GM12878 (cell line): Measurements from ENCODE around the gene LMF2. TPM values are rescaled to one million over a fixed set of nuclear protein-coding genes. Genes with fewer than 3 reads are reported as not detected.

Experiments used
- ATAC-seq: fragments of 200-7000 bp; cut with Tn5 transposase; 3 replicates; pipeline ENCODE4 v1.9.1; 2020; ENCODE audit warnings: mild to moderate bottlenecking, moderate library complexity
- BruUV-seq: library from RNA; stranded (reverse); fragments of 400-500 nt; replicated peaks from 2 replicates; lab custom pipeline; 2021; lab: Mats Ljungman, UMichigan
- CTCF ChIA-PET: fragments of 300-600 bp; sonication (Branson Sonifier 250); formaldehyde crosslinking; extraction: SDS; loops from one replicate; lab custom pipeline; 2021; ENCODE audit warnings: inconsistent platforms; lab: Yijun Ruan, JAX
- POLR2A ChIA-PET: fragments of 350-600 bp; formaldehyde crosslinking; extraction: SDS; loops from one replicate; lab custom pipeline; 2021; ENCODE audit warnings: inconsistent platforms; lab: Charles Lee
- RAD21 ChIA-PET: fragments of 300-600 bp; sonication (Branson Sonifier 250); formaldehyde crosslinking; loops from one replicate; lab custom pipeline; 2023; ENCODE audit warnings: antibody characterized with exemption; ENCODE audit not compliant: unreplicated experiment; lab: Charles Lee
- SMC1A ChIA-PET: fragments of 300-600 bp; sonication (Branson Sonifier 250); formaldehyde crosslinking; loops from one replicate; lab custom pipeline; 2023; ENCODE audit not compliant: unreplicated experiment, uncharacterized antibody; lab: Charles Lee
- DNase-seq: peaks from one replicate; pipeline ENCODE4 v3.0.0-alpha.2; 2011; ENCODE audit warnings: low read depth, low spot score
- FAIRE-seq: peaks from 3 replicates; lab custom pipeline; 2011; peaks lifted over from hg19 to GRCh38; lab: Jason Lieb, UNC
- H2AFZ ChIP-seq: 2 replicates; pipeline ENCODE4 v1.6.0; 2011; ENCODE audit warnings: low read depth, low read length, control low read depth; ENCODE audit not compliant: control insufficient read depth
- H3K27ac ChIP-seq: 2 replicates; pipeline ENCODE4 v1.5.1; 2011; ENCODE audit warnings: control low read depth; ENCODE audit not compliant: control insufficient read depth, insufficient read depth
- H3K27me3 ChIP-seq, 2 experiments: replicated peaks in 1 of 2; 2 replicates each; pipeline versions ENCODE4 v1.6.0 to v1.6.1; 2011; ENCODE audit warnings: low read length in 1 of 2; ENCODE audit not compliant: control insufficient read depth in 2 of 2, insufficient read depth in 2 of 2
- H3K36me3 ChIP-seq, 2 experiments: 2 replicates each; pipeline ENCODE4 v1.5.1; 2011; ENCODE audit warnings: low read length in 1 of 2; ENCODE audit not compliant: control insufficient read depth in 2 of 2, insufficient read depth in 2 of 2
- H3K4me1 ChIP-seq: 2 replicates; pipeline ENCODE4 v1.6.1; 2011; ENCODE audit warnings: mild to moderate bottlenecking, low read length, moderate library complexity, mixed read lengths; ENCODE audit not compliant: control insufficient read depth, insufficient read depth
- H3K4me2 ChIP-seq: 2 replicates; pipeline ENCODE4 v1.6.0; 2011; ENCODE audit warnings: control low read depth; ENCODE audit not compliant: control insufficient read depth, insufficient read depth
- H3K4me3 ChIP-seq: fragments of 200-600 bp; sonication (generic); 2 replicates; pipeline ENCODE4 v1.5.1; 2016
- H3K79me2 ChIP-seq: 2 replicates; pipeline ENCODE4 v1.6.0; 2011; ENCODE audit warnings: low read length; ENCODE audit not compliant: control insufficient read depth, insufficient read depth
- H3K9ac ChIP-seq: 2 replicates; pipeline ENCODE4 v1.8.0; 2011; ENCODE audit warnings: low read length, control low read depth, mixed read lengths; ENCODE audit not compliant: control insufficient read depth, insufficient read depth
- H3K9me3 ChIP-seq: replicated peaks from 3 replicates; pipeline ENCODE4 v1.5.1; 2011; ENCODE audit warnings: mild to moderate bottlenecking, low read length; ENCODE audit not compliant: control insufficient read depth, insufficient read depth
- H4K20me1 ChIP-seq: 2 replicates; pipeline ENCODE4 v1.6.0; 2011; ENCODE audit not compliant: control insufficient read depth, insufficient read depth
- BMI1 ChIP-seq: fragments of 450-650 bp; IDR thresholded peaks from 2 replicates; pipeline ENCODE4 v1.6.1; 2016; ENCODE audit warnings: mild to moderate bottlenecking, moderate library complexity, borderline replicate concordance
- BRCA1 ChIP-seq: IDR thresholded peaks from 2 replicates; pipeline ENCODE4 v1.6.1; 2011; ENCODE audit warnings: low read depth, low read length, improper control_type of control experiment
- CHD4 ChIP-seq: fragments of 200-600 bp; sonication (generic); IDR thresholded peaks from 2 replicates; pipeline ENCODE4 v1.6.1; 2016; ENCODE audit warnings: mild to moderate bottlenecking
- GATAD2B ChIP-seq: fragments of 450-650 bp; conservative IDR thresholded peaks from 2 replicates; pipeline ENCODE4 v1.6.1; 2017; ENCODE audit warnings: low read depth, mild to moderate bottlenecking, moderate library complexity
- HDGF ChIP-seq: fragments of 450-650 bp; IDR thresholded peaks from 2 replicates; pipeline ENCODE4 v1.6.1; 2016; ENCODE audit warnings: antibody characterized with exemption
- IKZF1 ChIP-seq: fragments of 450-650 bp; conservative IDR thresholded peaks from 2 replicates; pipeline ENCODE4 v1.6.1; 2017; ENCODE audit warnings: antibody characterized with exemption, mild to moderate bottlenecking
- KDM1A ChIP-seq: fragments of 200-600 bp; sonication (generic); IDR thresholded peaks from 2 replicates; pipeline ENCODE4 v1.6.1; 2016; ENCODE audit warnings: borderline replicate concordance
- MYC ChIP-seq: IDR thresholded peaks from 2 replicates; pipeline ENCODE4 v1.6.1; 2011; ENCODE audit warnings: mild to moderate bottlenecking, low read length, moderate library complexity, inconsistent platforms; ENCODE audit not compliant: insufficient read depth, insufficient replicate concordance, insufficient read length, severe bottlenecking
- NFXL1 ChIP-seq: fragments of 450-650 bp; IDR thresholded peaks from 2 replicates; pipeline ENCODE4 v1.6.1; 2017; ENCODE audit warnings: antibody characterized with exemption, mild to moderate bottlenecking, borderline replicate concordance
- POLR2A ChIP-seq: IDR thresholded peaks from 2 replicates; pipeline ENCODE4 v1.6.1; 2011; ENCODE audit warnings: low read depth, mild to moderate bottlenecking, low read length
- RBBP5 ChIP-seq: fragments of 200-600 bp; sonication (generic); conservative IDR thresholded peaks from 2 replicates; pipeline ENCODE4 v1.6.1; 2016
- WGBS: methylation state at CpG from one replicate; pipeline ENCODE4 v1.1.6; 2016; ENCODE audit warnings: low lambda C conversion rate; ENCODE audit not compliant: insufficient replicate concordance, insufficient coverage; ENCODE audit errors: missing lambda C conversion rate; 5-methylcytosine and 5-hydroxymethylcytosine counted together
- in situ Hi-C: fragments of 300-500 bp; cut with MboI; formaldehyde crosslinking; loops from 9 replicates; pipeline ENCODE4 v1.14.3; 2018; ENCODE audit warnings: mixed read lengths
- intact Hi-C: fragments of 100-400 bp; cut with micrococcal nuclease; formaldehyde crosslinking; loops from one replicate; pipeline ENCODE4 v1.14.2; 2022; ENCODE audit not compliant: unreplicated experiment
- polyA plus RNA-seq, 11 experiments: library from polyadenylated mRNA; depleted of rRNA in 4 of 11; unstranded in 6 of 11; stranded (reverse) in 5 of 11; fragments of >200 nt; fragmentation: Nextera tagmentation in 4 of 11; fragmentation: Illumina TruSeq in 1 of 11; extraction: Ambion mirVana in 4 of 11; extraction: Trizol in 1 of 11; gene quantifications; 1 replicate in 1 of 11; 2 replicates in 10 of 11; pipeline versions ENCODE4 v1.2.1 to v1.2.3, GENCODE V29; 2011 to 2016; ENCODE audit warnings: inconsistent platforms in 2 of 11, missing spikeins in 2 of 11, low read depth in 1 of 11
- total RNA-seq, 4 experiments: library from RNA; depleted of rRNA in 3 of 4; stranded (reverse); fragments of >200 nt in 3 of 4; fragmentation: Illumina TruSeq in 1 of 4; extraction: Trizol in 1 of 4; gene quantifications; 2 replicates each; pipeline versions ENCODE4 v1.2.1 to v1.2.3, GENCODE V29; 2013 to 2021
- TF ChIP-seq, protein P1 (sequence below), 3 experiments: IDR thresholded peaks in 2 of 3; conservative IDR thresholded peaks in 1 of 3; 2 replicates each; pipeline ENCODE4 v1.5.1; 2011; ENCODE audit warnings: low read depth in 3 of 3, low read length in 3 of 3, mild to moderate bottlenecking in 3 of 3, control low read depth in 2 of 3, moderate library complexity in 2 of 3, inconsistent platforms in 1 of 3, mixed read lengths in 1 of 3; ENCODE audit not compliant: control insufficient read depth in 2 of 3, insufficient read depth in 1 of 3; ENCODE audit errors: extremely low read depth in 1 of 3
- TF ChIP-seq, protein P2 (sequence below): fragments of 450-650 bp; formaldehyde crosslinking; IDR thresholded peaks from 2 replicates; pipeline ENCODE4 v1.4.0; 2022; ENCODE audit warnings: mild to moderate bottlenecking, moderate library complexity
- TF ChIP-seq, protein P3 (sequence below): IDR thresholded peaks from 2 replicates; pipeline ENCODE4 v1.6.1; 2011; ENCODE audit warnings: mild to moderate bottlenecking, low read depth, low read length, moderate library complexity; ENCODE audit not compliant: insufficient replicate concordance

LMF2 gene
- total and polyA plus RNA-seq, 10 of the 15 experiments (the other 5 are each of a cell fraction or from before 2014, with no cell fraction given), result 0.08 to 57.5 (median 21.2) TPM

DNA sequence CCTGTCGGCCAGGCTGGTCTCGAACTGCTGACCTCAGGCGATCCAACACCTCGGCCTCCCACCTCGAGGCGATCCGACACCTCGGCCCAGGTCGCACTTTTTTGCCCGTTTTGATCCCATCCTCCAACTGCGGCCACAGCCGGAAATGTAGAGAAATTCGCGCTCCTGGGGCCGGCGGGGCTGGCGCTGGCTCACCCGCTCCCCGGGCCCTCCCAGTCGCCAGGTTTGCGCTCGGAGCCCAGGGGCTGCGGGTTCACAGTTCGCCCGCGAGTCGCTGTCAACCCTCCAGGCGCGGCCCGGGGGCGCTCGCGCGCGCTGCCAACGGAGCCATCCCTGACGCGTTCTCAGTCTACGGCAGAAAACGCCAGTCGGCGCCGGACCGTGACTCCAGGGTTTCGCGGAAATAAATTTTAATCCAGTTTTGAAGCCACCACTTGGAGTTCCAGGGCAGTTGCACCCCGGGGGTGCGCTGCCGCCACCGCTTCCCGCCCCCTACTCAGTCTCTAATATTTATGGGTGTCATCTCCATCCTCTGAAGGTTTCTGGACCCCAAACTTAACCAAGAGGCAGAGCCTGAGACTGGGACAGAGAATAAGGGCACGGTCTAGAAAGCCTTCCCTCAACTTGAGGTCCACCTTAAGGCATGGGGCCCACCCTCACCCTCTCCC, 36.7 kb upstream of the LMF2 start (continued):
- TF ChIP-seq CHD4 (no peak), RBBP5 (no peak)

DNA sequence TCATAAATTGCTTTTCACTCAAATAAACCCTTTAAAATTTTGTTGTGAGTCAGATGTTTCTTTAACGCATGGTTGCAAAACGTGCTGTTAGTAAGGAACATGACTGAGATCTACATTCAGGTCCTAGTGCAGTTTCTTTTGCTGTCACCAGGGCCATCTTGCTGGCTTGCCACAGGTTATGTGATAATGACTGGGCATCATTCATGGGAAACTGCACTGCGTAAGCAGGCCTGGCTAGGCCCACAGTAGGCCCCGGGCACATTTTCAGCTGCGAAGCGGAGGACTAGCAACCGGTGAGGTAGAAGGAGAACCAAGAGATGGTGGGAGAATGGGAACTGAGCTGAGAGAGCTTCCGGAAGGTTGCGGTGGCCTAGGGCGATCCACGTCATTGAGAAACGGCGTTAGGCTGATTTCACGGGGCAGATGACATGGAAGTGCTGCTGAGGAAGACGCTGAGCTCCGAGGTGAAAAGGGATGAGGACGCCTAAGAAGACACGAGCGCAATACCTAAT, 35.0 kb upstream of the LMF2 start:
- DNase-seq, result peak; percentile 93
- TF ChIP-seq, protein P1, sequence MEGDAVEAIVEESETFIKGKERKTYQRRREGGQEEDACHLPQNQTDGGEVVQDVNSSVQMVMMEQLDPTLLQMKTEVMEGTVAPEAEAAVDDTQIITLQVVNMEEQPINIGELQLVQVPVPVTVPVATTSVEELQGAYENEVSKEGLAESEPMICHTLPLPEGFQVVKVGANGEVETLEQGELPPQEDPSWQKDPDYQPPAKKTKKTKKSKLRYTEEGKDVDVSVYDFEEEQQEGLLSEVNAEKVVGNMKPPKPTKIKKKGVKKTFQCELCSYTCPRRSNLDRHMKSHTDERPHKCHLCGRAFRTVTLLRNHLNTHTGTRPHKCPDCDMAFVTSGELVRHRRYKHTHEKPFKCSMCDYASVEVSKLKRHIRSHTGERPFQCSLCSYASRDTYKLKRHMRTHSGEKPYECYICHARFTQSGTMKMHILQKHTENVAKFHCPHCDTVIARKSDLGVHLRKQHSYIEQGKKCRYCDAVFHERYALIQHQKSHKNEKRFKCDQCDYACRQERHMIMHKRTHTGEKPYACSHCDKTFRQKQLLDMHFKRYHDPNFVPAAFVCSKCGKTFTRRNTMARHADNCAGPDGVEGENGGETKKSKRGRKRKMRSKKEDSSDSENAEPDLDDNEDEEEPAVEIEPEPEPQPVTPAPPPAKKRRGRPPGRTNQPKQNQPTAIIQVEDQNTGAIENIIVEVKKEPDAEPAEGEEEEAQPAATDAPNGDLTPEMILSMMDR (IDR thresholded peaks at IDR 0.05 in 2 of 3, conservative IDR thresholded peaks at IDR 0.05 in 1 of 3; ENCODE audit: control insufficient read depth in 2 of 3, extremely low read depth in 1 of 3, insufficient read depth in 1 of 3, low read depth in 3 of 3, low read length in 3 of 3), result peak in 1 of 3 experiments; percentile 21; a peak in 1 of 6 replicates
- TF ChIP-seq GATAD2B (peak; percentile 69), KDM1A (no peak), HDGF (peak; percentile 60; the same call in 1 of the 2 replicates), POLR2A (peak; percentile 86), MYC (no peak), BMI1 (peak; percentile 60; the same call in 1 of the 2 replicates), IKZF1 (peak; percentile 89), NFXL1 (no peak), BRCA1 (no peak)
- TF ChIP-seq, protein P2, sequence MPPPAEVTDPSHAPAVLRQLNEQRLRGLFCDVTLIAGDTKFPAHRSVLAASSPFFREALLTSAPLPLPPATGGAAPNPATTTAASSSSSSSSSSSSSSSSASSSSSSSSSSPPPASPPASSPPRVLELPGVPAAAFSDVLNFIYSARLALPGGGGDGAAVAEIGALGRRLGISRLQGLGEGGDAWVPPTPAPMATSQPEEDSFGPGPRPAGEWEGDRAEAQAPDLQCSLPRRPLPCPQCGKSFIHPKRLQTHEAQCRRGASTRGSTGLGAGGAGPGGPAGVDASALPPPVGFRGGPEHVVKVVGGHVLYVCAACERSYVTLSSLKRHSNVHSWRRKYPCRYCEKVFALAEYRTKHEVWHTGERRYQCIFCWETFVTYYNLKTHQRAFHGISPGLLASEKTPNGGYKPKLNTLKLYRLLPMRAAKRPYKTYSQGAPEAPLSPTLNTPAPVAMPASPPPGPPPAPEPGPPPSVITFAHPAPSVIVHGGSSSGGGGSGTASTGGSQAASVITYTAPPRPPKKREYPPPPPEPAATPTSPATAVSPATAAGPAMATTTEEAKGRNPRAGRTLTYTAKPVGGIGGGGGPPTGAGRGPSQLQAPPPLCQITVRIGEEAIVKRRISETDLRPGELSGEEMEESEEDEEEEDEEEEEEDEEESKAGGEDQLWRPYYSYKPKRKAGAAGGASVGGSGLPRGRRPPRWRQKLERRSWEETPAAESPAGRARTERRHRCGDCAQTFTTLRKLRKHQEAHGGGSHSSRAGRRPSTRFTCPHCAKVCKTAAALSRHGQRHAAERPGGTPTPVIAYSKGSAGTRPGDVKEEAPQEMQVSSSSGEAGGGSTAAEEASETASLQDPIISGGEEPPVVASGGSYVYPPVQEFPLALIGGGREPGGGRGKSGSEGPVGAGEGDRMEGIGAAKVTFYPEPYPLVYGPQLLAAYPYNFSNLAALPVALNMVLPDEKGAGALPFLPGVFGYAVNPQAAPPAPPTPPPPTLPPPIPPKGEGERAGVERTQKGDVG (CRISPR knock-in tag), result no peak
- TF ChIP-seq, protein P3, sequence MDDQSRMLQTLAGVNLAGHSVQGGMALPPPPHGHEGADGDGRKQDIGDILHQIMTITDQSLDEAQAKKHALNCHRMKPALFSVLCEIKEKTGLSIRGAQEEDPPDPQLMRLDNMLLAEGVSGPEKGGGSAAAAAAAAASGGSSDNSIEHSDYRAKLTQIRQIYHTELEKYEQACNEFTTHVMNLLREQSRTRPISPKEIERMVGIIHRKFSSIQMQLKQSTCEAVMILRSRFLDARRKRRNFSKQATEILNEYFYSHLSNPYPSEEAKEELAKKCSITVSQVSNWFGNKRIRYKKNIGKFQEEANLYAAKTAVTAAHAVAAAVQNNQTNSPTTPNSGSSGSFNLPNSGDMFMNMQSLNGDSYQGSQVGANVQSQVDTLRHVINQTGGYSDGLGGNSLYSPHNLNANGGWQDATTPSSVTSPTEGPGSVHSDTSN, result no peak

More for the DNA sequence above, 35.0 kb upstream of the LMF2 start:
- peak overlapping the region; percentile 100 for H3K27ac ChIP-seq
- peaks cover 0 to under 1% of the 10 kb centered on the region in 2 experiments; a peak in 1 of 4 replicates for H3K27me3 ChIP-seq
- no peak overlapping the region; the same call in 1 of the 2 replicates for H3K4me3 ChIP-seq
- ChIA-PET SMC1A (interaction anchor here (0.7 to 3.0 kb wide), 5 partner anchors 11 to 79 kb away, joined by 3 to 18 read pairs (median 4); partner anchors contain the start of gene SCO2), RAD21 (interaction anchor here (1.0 to 6.1 kb wide), 5 partner anchors 8 to 79 kb away, joined by 3 to 106 read pairs (median 4); partner anchors contain the start of genes LMF2, NCAPH2, SCO2 and TYMP), POLR2A (interaction anchor here (1.0 to 10.0 kb wide), 6 partner anchors 10 to 236 kb away, joined by 3 to 232 read pairs (median 4); partner anchors contain the start of genes LMF2, NCAPH2, SCO2 and TYMP), CTCF (interaction anchor here (1.7 to 3.4 kb wide), 3 partner anchors 17 to 79 kb away, joined by 5 to 24 read pairs (median 12); partner anchors contain the start of gene SCO2)
- no peaks in the 10 kb centered on the region for H4K20me1 ChIP-seq
- H3K9me3 ChIP-seq, result no peaks in the 10 kb centered on the region
- peak overlapping the region; percentile 97 for H3K9ac ChIP-seq
- peak overlapping the region; percentile 76 for H3K4me2 ChIP-seq
- WGBS, result 10% methylated on average over 19 of the region's 19 CpGs
- H3K79me2 ChIP-seq, result peaks cover 9% of the 10 kb centered on the region
- H3K36me3 ChIP-seq, result no peaks in the 10 kb centered on the region
- peak; percentile 60 for ATAC-seq
- intact Hi-C loops (loop anchor here (5.0 kb wide), 1 partner anchor 80 kb away; no protein-coding TSS in a partner anchor), in situ Hi-C loops (no loop called here)
- TSS peak; percentile 75 for BruUV-seq
- FAIRE-seq, result peak; percentile 94
- peaks cover 51% of the 10 kb centered on the region for H3K4me1 ChIP-seq
- H2AFZ ChIP-seq, result peak overlapping the region; percentile 1; the same call in 1 of the 2 replicates
